HUES64 (cell line): Measurements from ENCODE around the gene FAM13A.

Experiments used
- H3K27ac ChIP-seq: 2 replicates; pipeline ENCODE4 v1.7.0; 2013; ENCODE audit warnings: low read depth, low read length, inconsistent platforms
- H3K27me3 ChIP-seq: 2 replicates; pipeline ENCODE4 v1.6.1; 2013; ENCODE audit warnings: mild to moderate bottlenecking, low read length; ENCODE audit not compliant: insufficient read depth
- H3K36me3 ChIP-seq: 2 replicates; pipeline ENCODE4 v1.6.1; 2013; ENCODE audit warnings: mild to moderate bottlenecking, low read length; ENCODE audit not compliant: insufficient read depth
- H3K4me1 ChIP-seq: 2 replicates; pipeline ENCODE4 v1.6.1; 2013; ENCODE audit warnings: mild to moderate bottlenecking, low read length, moderate library complexity; ENCODE audit not compliant: insufficient read depth
- H3K4me3 ChIP-seq: 2 replicates; pipeline ENCODE4 v1.5.1; 2013; ENCODE audit warnings: mild to moderate bottlenecking, low read length, moderate library complexity
- H3K9ac ChIP-seq: 2 replicates; pipeline ENCODE4 v1.6.1; 2013; ENCODE audit warnings: mild to moderate bottlenecking, low read depth, low read length
- H3K9me3 ChIP-seq: 2 replicates; pipeline ENCODE4 v1.6.1; 2013; ENCODE audit warnings: low read depth, low read length; ENCODE audit not compliant: insufficient read depth
- WGBS: fragments of 150-250, 120-280 bp; methylation state at CpG from one replicate; pipeline ENCODE4 v1.1.7; 2013; ENCODE audit warnings: missing lambda C conversion rate; 5-methylcytosine and 5-hydroxymethylcytosine counted together

Gene FAM13A

DNA sequence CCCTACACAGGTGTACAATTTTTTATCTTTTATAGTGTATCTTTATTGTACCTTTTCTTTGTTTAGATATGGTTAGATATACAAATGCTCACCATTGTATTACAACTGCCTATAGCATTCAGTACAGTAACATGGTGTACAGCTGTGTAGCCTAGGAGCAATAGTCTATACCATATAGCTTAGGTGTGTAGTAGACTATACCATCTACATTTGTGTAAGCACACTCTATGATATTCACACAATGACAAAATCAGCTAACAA is 80.3 kb downstream of the FAM13A start:
- no peak overlapping the region for H3K4me3 ChIP-seq
- H3K36me3 ChIP-seq: no peaks in the 10 kb centered on the region
- H3K9ac ChIP-seq: no peak overlapping the region
- H3K27me3 ChIP-seq: no peaks in the 10 kb centered on the region
- peaks cover 8% of the 10 kb centered on the region for H3K4me1 ChIP-seq
- no peak overlapping the region for H3K27ac ChIP-seq
- H3K9me3 ChIP-seq: no peaks in the 10 kb centered on the region

DNA sequence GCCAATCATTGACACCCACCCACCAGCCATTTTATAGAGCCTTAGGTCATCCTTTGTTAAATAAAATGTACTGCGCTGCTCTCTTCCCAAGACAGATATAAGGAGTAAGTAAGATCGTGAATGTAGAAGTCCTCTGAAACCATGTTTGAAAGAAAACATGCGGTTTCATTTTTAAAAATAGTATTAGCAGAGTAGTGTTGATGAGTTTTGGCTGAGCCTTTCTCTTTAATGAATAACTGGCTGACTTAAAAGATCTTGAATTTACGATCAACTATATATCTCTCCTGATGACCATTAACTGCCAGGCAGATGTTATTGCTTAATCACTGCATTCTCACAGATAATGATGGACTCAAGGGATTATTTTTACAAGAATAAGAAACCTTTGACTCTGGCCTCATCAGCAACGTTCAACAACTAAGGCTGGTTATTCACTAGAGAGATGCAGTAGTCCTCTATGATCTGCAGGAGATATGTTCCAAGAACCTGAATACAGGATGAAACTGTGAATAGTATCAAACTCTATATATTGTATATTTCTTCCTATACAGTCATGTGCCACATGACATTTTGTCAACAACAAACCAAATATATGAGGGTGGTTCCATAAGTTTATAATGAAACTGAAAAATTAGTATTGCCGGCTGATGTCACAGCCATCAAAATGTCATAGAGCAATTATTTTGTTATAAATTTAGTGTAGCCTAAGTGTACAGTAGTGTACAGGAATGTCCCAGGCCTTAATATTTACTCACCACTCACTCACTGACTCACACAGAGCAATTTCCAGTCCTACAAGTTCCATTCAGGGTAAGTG is 80.8 kb downstream of the FAM13A start:
- Histone ChIP-seq H3K9ac (no peak overlapping the region), H3K36me3 (no peaks in the 10 kb centered on the region), H3K4me1 (peaks cover 8% of the 10 kb centered on the region), H3K27ac (no peak overlapping the region), H3K9me3 (no peaks in the 10 kb centered on the region), H3K27me3 (no peaks in the 10 kb centered on the region), H3K4me3 (no peak overlapping the region)
- 95% methylated on average over 6 of the region's 6 CpGs for WGBS

DNA sequence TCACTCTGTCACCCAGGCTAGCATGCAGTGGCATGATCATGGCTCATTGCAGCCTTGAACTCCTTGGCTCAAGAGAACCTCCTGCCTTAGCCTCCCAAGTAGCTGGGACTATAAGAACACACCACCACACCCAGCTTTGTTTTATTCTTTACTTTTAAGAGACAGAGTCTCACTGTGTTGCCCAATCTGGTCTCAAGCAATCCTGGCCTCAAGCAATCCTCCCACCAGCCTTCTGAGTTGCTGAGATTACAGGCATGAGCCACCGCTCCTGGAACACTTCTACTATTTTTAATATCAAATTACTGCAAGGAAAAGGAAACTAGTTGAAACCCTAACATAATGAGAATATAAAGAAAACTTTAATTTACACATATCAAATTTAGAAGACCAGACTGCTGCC is 85.4 kb downstream of the FAM13A start:
- H3K9ac ChIP-seq: no peak overlapping the region
- H3K4me3 ChIP-seq: no peak overlapping the region
- H3K27ac ChIP-seq: no peak overlapping the region
- peaks cover 8% of the 10 kb centered on the region for H3K4me1 ChIP-seq
- H3K27me3 ChIP-seq: no peaks in the 10 kb centered on the region
- no peaks in the 10 kb centered on the region for H3K36me3 ChIP-seq
- H3K9me3 ChIP-seq: no peaks in the 10 kb centered on the region
- 100% methylated on average over 1 of the region's 1 CpG for WGBS

DNA sequence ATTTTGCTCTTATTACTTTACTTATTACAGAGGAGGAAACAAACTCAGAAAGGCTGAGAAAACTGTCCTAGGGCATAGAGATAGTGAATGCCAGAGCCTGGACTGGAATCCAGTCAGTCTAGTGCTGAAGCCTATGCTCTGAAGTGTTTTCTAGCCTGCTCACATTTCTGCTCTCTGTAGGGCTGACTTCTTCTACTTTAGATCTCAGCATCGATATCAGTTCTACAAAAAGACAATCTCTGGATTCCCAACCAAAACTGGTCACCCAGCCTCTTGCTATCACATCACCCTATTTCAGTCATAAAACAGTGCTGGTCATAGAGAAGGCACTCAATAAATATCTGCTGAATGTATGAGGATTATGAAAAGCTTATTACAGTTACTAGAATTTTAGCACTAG is 87.2 kb downstream of the FAM13A start:
- WGBS: 93% methylated on average over 1 of the region's 1 CpG
- Histone ChIP-seq H3K27ac (no peak overlapping the region), H3K27me3 (no peaks in the 10 kb centered on the region), H3K4me3 (no peak overlapping the region), H3K9ac (no peak overlapping the region), H3K9me3 (no peaks in the 10 kb centered on the region), H3K36me3 (no peaks in the 10 kb centered on the region), H3K4me1 (peaks cover 3% of the 10 kb centered on the region)

DNA sequence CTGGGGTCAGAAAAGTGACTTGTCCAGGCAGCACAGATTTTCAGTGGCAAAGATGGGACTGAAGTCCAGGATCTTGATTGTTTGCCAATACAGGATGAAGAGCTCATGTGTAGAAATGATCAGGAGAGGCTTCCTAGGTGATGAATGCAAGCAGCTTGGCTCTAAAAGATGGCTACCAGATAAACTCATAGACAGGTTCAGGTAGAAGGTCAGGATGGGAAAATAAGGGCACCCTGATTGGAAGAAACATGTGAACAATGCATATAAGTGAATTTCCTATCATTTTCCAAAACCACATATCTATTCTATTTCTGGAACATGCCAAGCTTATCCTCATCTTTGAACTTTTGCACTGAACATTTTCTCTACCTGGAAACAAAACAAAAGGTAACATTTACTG is 87.7 kb downstream of the FAM13A start:
- no peaks in the 10 kb centered on the region for H3K36me3 ChIP-seq
- peaks cover under 1% of the 10 kb centered on the region; the same call in 1 of the 2 replicates for H3K4me1 ChIP-seq
- H3K9ac ChIP-seq: no peak overlapping the region
- no peak overlapping the region for H3K4me3 ChIP-seq
- no peak overlapping the region for H3K27ac ChIP-seq
- no peaks in the 10 kb centered on the region for H3K27me3 ChIP-seq
- H3K9me3 ChIP-seq: no peaks in the 10 kb centered on the region

DNA sequence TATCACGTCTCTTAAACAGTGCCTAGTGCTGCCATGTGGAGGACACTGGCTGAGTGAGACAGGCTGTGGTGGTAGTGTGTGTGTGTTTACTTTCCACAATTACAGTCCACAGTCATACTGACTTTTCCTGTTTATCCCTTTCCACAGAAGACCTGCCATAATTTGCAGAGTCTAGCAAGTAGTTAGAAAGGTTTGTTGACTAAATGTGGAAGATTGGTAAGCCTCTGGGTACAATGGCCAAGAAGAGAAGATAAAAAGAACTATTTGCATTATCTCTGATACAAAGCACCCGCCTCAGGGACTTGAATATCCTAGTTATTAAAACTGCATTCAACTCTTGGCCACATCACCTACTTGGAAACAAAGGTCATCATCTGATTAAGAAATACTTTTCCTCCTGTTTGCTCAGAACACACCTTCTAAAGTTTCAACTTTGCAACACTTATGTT is 89.1 kb downstream of the FAM13A start:
- WGBS: 97% methylated on average over 2 of the region's 2 CpGs
- Histone ChIP-seq H3K4me1 (peaks cover 8% of the 10 kb centered on the region; the same call in 1 of the 2 replicates), H3K9ac (no peak overlapping the region), H3K4me3 (no peak overlapping the region), H3K27ac (no peak overlapping the region), H3K27me3 (no peaks in the 10 kb centered on the region), H3K36me3 (no peaks in the 10 kb centered on the region), H3K9me3 (no peaks in the 10 kb centered on the region)

DNA sequence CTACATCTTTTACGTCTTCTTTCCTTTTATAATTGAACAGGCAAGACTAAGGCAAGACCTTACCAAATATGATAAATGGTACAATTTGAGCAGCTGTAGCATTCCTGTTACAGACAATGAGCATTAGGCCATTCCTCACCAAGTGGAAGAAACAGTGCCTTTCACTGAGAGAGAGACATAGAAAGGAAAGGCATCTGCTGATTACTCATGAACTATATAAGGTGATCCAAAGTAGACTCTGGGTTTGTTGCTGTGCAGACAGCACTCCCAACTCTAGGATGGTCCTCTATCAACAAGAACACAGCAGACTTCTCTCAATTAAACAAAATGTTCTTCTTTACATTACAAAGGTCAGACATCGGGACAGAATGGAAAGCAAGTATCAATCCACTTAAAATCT is 91.9 kb downstream of the FAM13A start:
- Histone ChIP-seq H3K27ac (no peak overlapping the region), H3K4me3 (no peak overlapping the region), H3K36me3 (no peaks in the 10 kb centered on the region), H3K27me3 (no peaks in the 10 kb centered on the region), H3K9ac (no peak overlapping the region), H3K4me1 (peaks cover 32% of the 10 kb centered on the region), H3K9me3 (no peaks in the 10 kb centered on the region)
- 100% methylated on average over 1 of the region's 2 CpGs for WGBS

DNA sequence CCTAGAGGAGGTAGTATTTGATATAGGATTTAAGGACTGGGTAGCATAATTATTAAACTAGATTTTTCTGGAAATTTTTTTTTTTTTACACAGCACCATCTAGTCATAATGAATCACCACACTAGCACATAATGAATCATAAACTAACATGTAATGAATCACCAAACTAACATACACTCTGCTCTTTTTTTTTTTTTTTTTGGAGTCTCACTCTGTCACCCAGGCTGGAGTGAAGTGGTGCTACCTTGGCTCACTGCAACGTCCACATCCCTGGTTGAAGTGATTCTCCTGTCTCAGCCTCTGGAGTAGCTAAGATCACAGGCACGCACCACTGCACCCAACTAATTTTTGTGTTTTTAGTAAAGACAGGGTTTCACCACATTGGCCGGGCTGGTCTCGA is 92.5 kb downstream of the FAM13A start:
- H3K36me3 ChIP-seq: no peaks in the 10 kb centered on the region
- WGBS: 92% methylated on average over 4 of the region's 4 CpGs
- H3K4me3 ChIP-seq: no peak overlapping the region
- H3K9me3 ChIP-seq: no peaks in the 10 kb centered on the region
- no peak overlapping the region for H3K27ac ChIP-seq
- no peak overlapping the region for H3K9ac ChIP-seq
- peaks cover 38% of the 10 kb centered on the region for H3K4me1 ChIP-seq
- no peaks in the 10 kb centered on the region for H3K27me3 ChIP-seq

DNA sequence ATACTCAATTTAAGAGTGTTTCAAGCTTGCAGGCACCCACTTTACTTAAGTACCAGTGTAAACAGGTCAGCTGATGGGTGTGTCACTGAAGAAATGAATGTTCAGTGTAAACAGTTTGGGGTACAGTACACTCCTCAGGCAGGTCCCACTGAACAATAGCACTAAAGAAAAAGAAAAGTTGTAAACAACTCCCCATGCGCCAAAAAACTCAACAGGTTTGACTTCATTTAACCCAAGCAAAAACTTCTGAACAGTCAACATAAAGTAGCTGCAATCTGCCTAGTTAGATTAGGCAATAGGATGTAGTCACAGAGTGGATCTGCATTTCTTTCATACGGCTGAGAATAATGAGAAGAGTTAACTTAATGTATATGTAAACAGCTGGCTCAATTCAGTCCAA is 93.2 kb downstream of the FAM13A start:
- H3K27ac ChIP-seq: no peak overlapping the region
- H3K4me1 ChIP-seq: peaks cover 42% of the 10 kb centered on the region
- peaks cover under 1% of the 10 kb centered on the region; the same call in 1 of the 2 replicates for H3K9me3 ChIP-seq
- WGBS: 86% methylated on average over 1 of the region's 2 CpGs
- H3K4me3 ChIP-seq: no peak overlapping the region
- no peaks in the 10 kb centered on the region for H3K36me3 ChIP-seq
- H3K27me3 ChIP-seq: no peaks in the 10 kb centered on the region
- H3K9ac ChIP-seq: no peak overlapping the region

DNA sequence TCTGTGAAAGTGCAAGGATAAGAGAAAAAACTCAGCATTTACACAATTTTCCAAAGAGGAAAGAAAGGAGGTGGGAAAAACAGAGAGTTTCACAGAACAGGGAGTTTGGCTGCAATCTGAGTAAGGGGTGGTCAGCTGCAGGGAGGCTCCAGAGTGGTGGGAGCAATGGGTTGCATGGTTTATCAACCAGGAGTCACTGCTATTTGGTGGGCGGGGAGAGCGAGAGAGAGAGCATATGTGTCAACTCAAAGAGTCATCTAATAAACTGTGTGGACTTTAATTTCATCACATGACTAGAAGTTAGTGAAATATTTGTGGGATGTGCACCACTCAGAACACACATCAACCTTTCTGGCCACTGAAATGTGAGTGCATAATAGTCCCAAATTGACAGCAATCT is 94.6 kb downstream of the FAM13A start:
- H3K27me3 ChIP-seq: no peaks in the 10 kb centered on the region
- no peak overlapping the region for H3K9ac ChIP-seq
- peaks cover 46% of the 10 kb centered on the region for H3K4me1 ChIP-seq
- H3K9me3 ChIP-seq: peaks cover 4% of the 10 kb centered on the region; the same call in 1 of the 2 replicates
- no peak overlapping the region for H3K27ac ChIP-seq
- no peaks in the 10 kb centered on the region for H3K36me3 ChIP-seq
- no peak overlapping the region for H3K4me3 ChIP-seq
- WGBS: 65% methylated on average over 2 of the region's 2 CpGs

DNA sequence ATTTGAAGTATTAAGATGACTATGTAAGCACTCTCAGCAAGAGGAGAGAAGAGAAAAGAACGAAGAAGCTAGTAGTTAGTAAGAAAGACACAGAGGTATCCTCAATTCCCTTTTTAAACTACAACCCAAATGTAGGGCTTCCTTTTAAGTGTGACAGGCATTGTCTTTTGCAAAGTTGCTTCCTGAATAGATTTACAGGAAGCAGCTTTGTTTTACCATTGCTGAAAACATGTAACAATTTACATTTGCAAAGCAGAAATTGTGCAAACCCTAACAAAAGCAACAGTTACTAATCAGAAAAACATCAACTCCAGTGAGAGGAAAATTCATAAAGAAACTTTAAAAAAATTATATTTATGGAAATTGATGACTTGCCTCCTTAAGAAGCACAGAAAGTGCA is 96.4 kb downstream of the FAM13A start:
- 0 out of 2 replicates have a peak, but pooled peaks cover 4% of the 10 kb centered on the region for H3K36me3 ChIP-seq
- peak overlapping the region; percentile 73; the same call in 1 of the 2 replicates for H3K27ac ChIP-seq
- H3K4me3 ChIP-seq: peak overlapping the region; percentile 16; the same call in 1 of the 2 replicates
- H3K27me3 ChIP-seq: no peaks in the 10 kb centered on the region
- H3K4me1 ChIP-seq: peaks cover 46% of the 10 kb centered on the region
- H3K9me3 ChIP-seq: peaks cover 4% of the 10 kb centered on the region; the same call in 1 of the 2 replicates
- H3K9ac ChIP-seq: no peak overlapping the region
- no CpG with 5 or more reads among the region's 1 CpG for WGBS

DNA sequence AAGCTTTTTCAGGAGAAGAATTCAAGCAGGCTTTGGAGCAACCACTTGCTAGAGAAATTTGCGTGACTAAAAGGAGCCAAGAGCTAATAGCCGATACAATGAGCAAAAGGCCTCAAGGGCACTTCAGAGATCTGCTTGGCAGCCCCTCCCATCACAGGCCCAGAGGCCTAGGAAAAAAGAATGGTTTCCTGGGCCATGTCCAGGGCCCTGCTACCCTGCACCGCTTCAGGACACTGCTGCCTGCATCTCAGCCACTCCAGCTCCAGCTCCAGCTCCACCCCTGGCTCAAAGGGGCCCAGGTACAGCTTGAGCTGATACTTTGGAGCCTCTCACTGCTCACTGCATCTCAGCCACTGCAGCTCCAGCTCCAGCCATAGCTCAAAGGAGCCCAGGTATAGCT is 98.9 kb downstream of the FAM13A start:
- Histone ChIP-seq H3K9ac (no peak overlapping the region), H3K36me3 (0 out of 2 replicates have a peak, but pooled peaks cover 4% of the 10 kb centered on the region), H3K4me1 (peaks cover 38% of the 10 kb centered on the region), H3K27ac (no peak overlapping the region), H3K27me3 (no peaks in the 10 kb centered on the region), H3K4me3 (no peak overlapping the region), H3K9me3 (peaks cover 4% of the 10 kb centered on the region; the same call in 1 of the 2 replicates)
- WGBS: 84% methylated on average over 3 of the region's 3 CpGs
